K562 (cell line): Measurements from ENCODE around the gene BARHL2. TPM values are rescaled to one million over a fixed set of nuclear protein-coding genes. Genes with fewer than 3 reads are reported as not detected.
A peak's percentile ranks its signal among the peaks of the same experiment; 100 is the strongest.

Source experiments
- ATAC-seq: fragments of 200-7000 bp; cut with Tn5 transposase; 3 replicates; pipeline ENCODE4 v1.9.1; 2020; ENCODE audit warnings: moderate library complexity
- BruUV-seq: library from RNA; stranded (reverse); fragments of 400-500 nt; replicated peaks from 2 replicates; lab custom pipeline; 2021; lab: Mats Ljungman, UMichigan
- CTCF ChIA-PET: fragments of 300-600 bp; formaldehyde crosslinking; extraction: SDS; loops from one replicate; lab custom pipeline; 2021; ENCODE audit warnings: low intra/inter-chr PET ratio; lab: Yijun Ruan, JAX
- POLR2A ChIA-PET: fragments of 300-600, 350-650 bp; sonication (Branson Sonifier 250); formaldehyde crosslinking; extraction: SDS; loops from one replicate; lab custom pipeline; 2021; ENCODE audit warnings: antibody characterized with exemption, inconsistent platforms; lab: Yijun Ruan, JAX
- DNase-seq, 4 experiments: peaks; one replicate each; pipeline versions ENCODE4 v3.0.0 to v3.0.0-alpha.2; 2011 to 2018; ENCODE audit warnings: low spot score in 3 of 4, mixed read lengths in 3 of 4; ENCODE audit errors: extremely low read depth in 1 of 4
- FAIRE-seq: peaks from 2 replicates; lab custom pipeline; 2011; peaks lifted over from hg19 to GRCh38; lab: Jason Lieb, UNC
- H2AFZ ChIP-seq: 2 replicates; pipeline ENCODE4 v1.6.0; 2011; ENCODE audit warnings: low read depth, low read length, control low read depth, inconsistent platforms
- H3K27ac ChIP-seq: fragments of 200-600 bp; 3 replicates; pipeline ENCODE4 v1.8.0; 2011; ENCODE audit warnings: low read depth, mild to moderate bottlenecking, control low read depth, inconsistent platforms, low read length, moderate library complexity, mixed read lengths; ENCODE audit errors: extremely low read depth
- H3K27me3 ChIP-seq, 2 experiments: fragments of 300-600 bp in 1 of 2; 2 replicates in 1 of 2; 3 replicates in 1 of 2; pipeline versions ENCODE4 v1.6.0 to v1.8.0; 2011; ENCODE audit warnings: inconsistent platforms in 2 of 2, low read length in 2 of 2, mild to moderate bottlenecking in 1 of 2, mixed read lengths in 1 of 2, moderate library complexity in 1 of 2; ENCODE audit not compliant: control insufficient read depth in 2 of 2, insufficient read depth in 2 of 2
- H3K36me3 ChIP-seq: fragments of 300-600 bp; 3 replicates; pipeline ENCODE4 v1.8.0; 2011; ENCODE audit warnings: mild to moderate bottlenecking, low read length, inconsistent platforms; ENCODE audit not compliant: control insufficient read depth, insufficient read depth
- H3K4me1 ChIP-seq, 2 experiments: fragments of 200-600 bp in 1 of 2; replicated peaks in 1 of 2; 2 replicates in 1 of 2; 3 replicates in 1 of 2; pipeline versions ENCODE4 v1.5.1 to v1.8.0; 2011; ENCODE audit warnings: inconsistent platforms in 2 of 2, low read length in 2 of 2, mild to moderate bottlenecking in 1 of 2, mixed read lengths in 1 of 2, moderate library complexity in 1 of 2; ENCODE audit not compliant: control insufficient read depth in 2 of 2, insufficient read depth in 2 of 2
- H3K4me2 ChIP-seq: 2 replicates; pipeline ENCODE4 v1.6.1; 2011; ENCODE audit warnings: low read length, control low read depth, inconsistent platforms, mixed read lengths; ENCODE audit not compliant: insufficient read depth
- H3K4me3 ChIP-seq: fragments of 200-600 bp; sonication (generic), shearing (Covaris generic); 2 replicates; pipeline ENCODE4 v1.5.1; 2016; ENCODE audit warnings: control low read depth, inconsistent platforms
- H3K79me2 ChIP-seq: fragments of 200-600 bp; 3 replicates; pipeline ENCODE4 v1.8.0; 2011; ENCODE audit warnings: low read length, inconsistent platforms; ENCODE audit not compliant: control insufficient read depth, insufficient read depth
- H3K9ac ChIP-seq, 2 experiments: 2 replicates each; pipeline versions ENCODE4 v1.6.0 to v1.6.1; 2011; ENCODE audit warnings: low read depth in 2 of 2, low read length in 2 of 2, control low read depth in 1 of 2, inconsistent platforms in 1 of 2, mild to moderate bottlenecking in 1 of 2, mixed read lengths in 1 of 2; ENCODE audit not compliant: insufficient read depth in 1 of 2
- H3K9me1 ChIP-seq: one replicate; pipeline ENCODE4 v1.6.0; 2011; ENCODE audit warnings: inconsistent platforms, mild to moderate bottlenecking, low read length, moderate library complexity; ENCODE audit not compliant: control insufficient read depth, insufficient read depth
- H3K9me3 ChIP-seq: replicated peaks from 2 replicates; pipeline ENCODE4 v1.5.1; 2011; ENCODE audit warnings: low read depth, low read length, inconsistent platforms; ENCODE audit not compliant: control insufficient read depth, insufficient read depth
- H4K20me1 ChIP-seq: replicated peaks from 2 replicates; pipeline ENCODE4 v1.6.1; 2011; ENCODE audit warnings: low read length, inconsistent platforms, mixed read lengths; ENCODE audit not compliant: control insufficient read depth, insufficient read depth
- BCL6 ChIP-seq: fragments of 250-450 bp; sonication (Bioruptor Pico); IDR thresholded peaks from 2 replicates; pipeline ENCODE4 v1.4.0; 2020
- EHMT2 ChIP-seq: fragments of 450-650 bp; IDR thresholded peaks from 2 replicates; pipeline ENCODE4 v1.6.1; 2018; ENCODE audit warnings: antibody characterized with exemption
- HDAC8 ChIP-seq: fragments of 450-650 bp; IDR thresholded peaks from 2 replicates; pipeline ENCODE4 v1.6.1; 2016; ENCODE audit warnings: mild to moderate bottlenecking, missing genetic modification characterization, moderate library complexity, missing compliant biosample characterization
- MEIS2 ChIP-seq: fragments of 450-650 bp; IDR thresholded peaks from 2 replicates; pipeline ENCODE4 v1.6.1; 2014; ENCODE audit warnings: mild to moderate bottlenecking; ENCODE audit not compliant: partially characterized antibody
- NCOA2 ChIP-seq, 2 experiments: fragments of 450-650 bp; IDR thresholded peaks; 2 replicates each; pipeline ENCODE4 v1.6.1; 2018; ENCODE audit warnings: mild to moderate bottlenecking in 2 of 2, moderate library complexity in 1 of 2; ENCODE audit not compliant: partially characterized antibody in 2 of 2
- ZBTB1 ChIP-seq: sonication (generic); formaldehyde crosslinking; IDR thresholded peaks from 2 replicates; pipeline ENCODE4 v1.8.1; 2023; ENCODE audit warnings: missing genetic modification reagents, low read depth, mild to moderate bottlenecking, borderline replicate concordance
- WGBS: fragments of 100-300 bp; shearing (Covaris generic); methylation state at CpG from one replicate; pipeline ENCODE4 v1.1.6; 2016; ENCODE audit warnings: low coverage, mixed read lengths; ENCODE audit not compliant: insufficient coverage; ENCODE audit errors: missing lambda C conversion rate; 5-methylcytosine and 5-hydroxymethylcytosine counted together
- in situ Hi-C: fragments of 300-500 bp; cut with MboI; formaldehyde crosslinking; loops from 4 replicates; pipeline ENCODE4 v1.15.0; 2018; ENCODE audit warnings: inconsistent platforms, mixed read lengths
- intact Hi-C: fragments of 100-400 bp; cut with micrococcal nuclease; formaldehyde crosslinking; loops from 2 replicates; pipeline ENCODE4 v1.14.2; 2022
- polyA plus RNA-seq, 8 experiments: library from polyadenylated mRNA; depleted of rRNA in 4 of 8; stranded (reverse) in 5 of 8; unstranded in 3 of 8; fragments of >200 nt; fragmentation: Nextera tagmentation in 2 of 8; fragmentation: Illumina TruSeq in 1 of 8; extraction: Ambion mirVana in 2 of 8; extraction: Trizol in 1 of 8; gene quantifications; 2 replicates each; pipeline versions ENCODE4 v1.2.1 to v1.2.3, GENCODE V29; 2011 to 2014; ENCODE audit warnings: inconsistent platforms in 1 of 8, missing spikeins in 1 of 8
- total RNA-seq, 7 experiments: library from RNA; depleted of rRNA in 6 of 7; stranded (reverse); fragments of >200 nt in 6 of 7; fragmentation: Illumina TruSeq in 2 of 7; extraction: Trizol in 2 of 7; gene quantifications; 2 replicates each; pipeline versions ENCODE4 v1.2.1 to v1.2.3, GENCODE V29; 2011 to 2021; ENCODE audit warnings: low replicate concordance in 1 of 7
- TF ChIP-seq, protein P1 (sequence below): fragments of 250-450 bp; sonication (Bioruptor Pico); IDR thresholded peaks from 2 replicates; pipeline ENCODE4 v1.4.0; 2020
- TF ChIP-seq, protein P2 (sequence below): sonication (generic); formaldehyde crosslinking; IDR thresholded peaks from 2 replicates; pipeline ENCODE4 v1.8.1; 2023; ENCODE audit warnings: mild to moderate bottlenecking, missing genetic modification reagents
- TF ChIP-seq, protein P3 (sequence below): fragments of 450-650 bp; conservative IDR thresholded peaks from 2 replicates; pipeline ENCODE4 v1.6.1; 2016; ENCODE audit warnings: missing genetic modification characterization, low read depth, mild to moderate bottlenecking, control low read depth, missing compliant biosample characterization

The BARHL2 gene
- total and polyA plus RNA-seq, 9 of the 15 experiments (the other 6 are each of a cell fraction or from before 2014, with no cell fraction given), result 0.06 to 0.11 (median 0.09) TPM; not detected in 6

DNA sequence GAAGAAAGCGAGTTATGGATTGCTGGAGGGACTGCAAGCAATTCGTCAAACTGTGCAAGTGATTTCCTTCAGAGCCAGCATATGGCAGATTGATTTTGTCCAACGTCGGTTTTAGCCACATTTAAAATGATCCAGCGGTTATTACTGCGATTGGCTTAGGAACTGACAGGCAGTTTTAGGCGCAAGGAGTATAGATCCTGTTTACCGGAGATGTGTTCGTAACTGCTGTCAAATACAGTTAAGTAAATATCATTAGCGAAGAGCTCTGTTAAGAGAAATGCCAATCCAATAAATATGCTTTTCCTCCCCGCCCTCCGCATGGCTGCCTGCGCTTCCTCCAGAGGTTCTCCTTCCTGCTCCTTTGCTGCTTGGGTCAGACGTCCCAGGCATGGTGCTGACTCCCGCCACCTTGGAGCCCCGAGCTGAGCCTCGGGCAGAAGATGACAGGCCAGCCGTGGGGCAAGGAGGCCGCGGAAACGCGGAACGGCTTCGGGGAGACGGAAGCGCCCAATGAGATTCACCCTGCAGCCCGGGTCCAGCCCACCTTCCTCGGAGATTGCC, 9.4 kb upstream of the BARHL2 start (continued):
- TF ChIP-seq HDAC8 (tag) (no peak), MEIS2 (no peak), EHMT2 (no peak), BCL6 (no peak), ZBTB1 (no peak), NCOA2 (IDR thresholded peaks at IDR 0.05; ENCODE audit: partially characterized antibody in 2 of 2) (no peak)
- TF ChIP-seq, protein P1, sequence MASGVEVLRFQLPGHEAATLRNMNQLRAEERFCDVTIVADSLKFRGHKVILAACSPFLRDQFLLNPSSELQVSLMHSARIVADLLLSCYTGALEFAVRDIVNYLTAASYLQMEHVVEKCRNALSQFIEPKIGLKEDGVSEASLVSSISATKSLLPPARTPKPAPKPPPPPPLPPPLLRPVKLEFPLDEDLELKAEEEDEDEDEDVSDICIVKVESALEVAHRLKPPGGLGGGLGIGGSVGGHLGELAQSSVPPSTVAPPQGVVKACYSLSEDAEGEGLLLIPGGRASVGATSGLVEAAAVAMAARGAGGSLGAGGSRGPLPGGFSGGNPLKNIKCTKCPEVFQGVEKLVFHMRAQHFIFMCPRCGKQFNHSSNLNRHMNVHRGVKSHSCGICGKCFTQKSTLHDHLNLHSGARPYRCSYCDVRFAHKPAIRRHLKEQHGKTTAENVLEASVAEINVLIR, result no peak
- TF ChIP-seq, all 486 proteins: peak for 0

DNA sequence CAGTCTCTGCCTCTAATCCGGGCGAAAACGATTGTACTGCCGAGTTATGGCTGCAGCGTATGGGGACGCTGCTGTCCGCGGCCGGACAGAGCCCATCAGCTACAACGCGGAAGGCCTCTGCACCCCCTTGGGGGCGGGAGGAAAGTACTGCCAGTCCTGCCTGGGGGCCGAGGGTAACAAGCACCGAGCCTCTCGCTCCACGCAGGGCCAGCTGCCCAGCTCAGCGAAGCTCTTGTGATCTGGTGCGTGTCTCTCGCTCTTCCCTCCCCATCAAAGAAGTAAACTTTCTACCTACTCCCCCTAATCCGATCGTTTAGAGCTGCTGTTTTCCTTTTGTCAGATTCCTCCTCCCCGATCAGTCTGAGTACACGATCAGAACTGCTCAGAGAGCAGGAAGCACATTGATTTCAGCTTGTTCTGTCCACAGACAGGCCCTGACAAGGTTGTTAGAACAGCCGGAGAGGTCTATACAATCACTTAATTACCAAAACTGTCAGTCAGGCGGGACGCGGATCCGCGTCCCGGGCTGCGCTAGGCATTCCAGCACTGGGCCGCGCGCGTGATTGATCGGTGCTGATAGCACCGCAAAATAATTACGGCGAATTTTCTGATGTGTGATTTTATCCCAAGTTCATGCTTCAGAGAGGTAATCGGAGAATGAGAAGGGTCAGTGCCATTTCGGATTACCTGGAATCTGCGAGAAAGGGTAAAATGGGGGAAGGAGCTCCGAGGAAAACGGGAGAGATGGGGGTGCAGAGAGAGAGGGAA, 8.7 kb upstream of the BARHL2 start:
- no peak overlapping the region for H3K27ac ChIP-seq
- intact Hi-C loops, result no loop called here
- no peaks in the 10 kb centered on the region for H3K9me3 ChIP-seq
- no TSS peak for BruUV-seq
- peaks cover 6 to 17% of the 10 kb centered on the region in 2 experiments; a peak in 4 of 5 replicates for H3K4me1 ChIP-seq
- no peaks in the 10 kb centered on the region for H3K79me2 ChIP-seq
- no peaks in the 10 kb centered on the region; a peak in 1 of 5 replicates for H3K27me3 ChIP-seq
- H3K9me1 ChIP-seq, result no peaks in the 10 kb centered on the region
- POLR2A ChIA-PET, result interaction anchor here (1.1 to 1.2 kb wide), 2 partner anchors 10 to 11 kb away, joined by 3 to 4 read pairs; no protein-coding TSS in a partner anchor
- no peak for DNase-seq
- no peak for FAIRE-seq
- WGBS, result 68% methylated on average over 41 of the region's 44 CpGs
- CTCF ChIA-PET, result no interaction called here
- in situ Hi-C loops, result loop anchor here (10.0 kb wide), 2 partner anchors 239 to 439 kb away; no protein-coding TSS in a partner anchor
- no peak for ATAC-seq
- no peak overlapping the region for H3K4me2 ChIP-seq
- no peaks in the 10 kb centered on the region for H3K36me3 ChIP-seq
- H2AFZ ChIP-seq, result no peak overlapping the region
- H3K9ac ChIP-seq, result no peak overlapping the region
- no peak overlapping the region for H3K4me3 ChIP-seq
- H4K20me1 ChIP-seq, result no peaks in the 10 kb centered on the region
- TF ChIP-seq, protein P2, sequence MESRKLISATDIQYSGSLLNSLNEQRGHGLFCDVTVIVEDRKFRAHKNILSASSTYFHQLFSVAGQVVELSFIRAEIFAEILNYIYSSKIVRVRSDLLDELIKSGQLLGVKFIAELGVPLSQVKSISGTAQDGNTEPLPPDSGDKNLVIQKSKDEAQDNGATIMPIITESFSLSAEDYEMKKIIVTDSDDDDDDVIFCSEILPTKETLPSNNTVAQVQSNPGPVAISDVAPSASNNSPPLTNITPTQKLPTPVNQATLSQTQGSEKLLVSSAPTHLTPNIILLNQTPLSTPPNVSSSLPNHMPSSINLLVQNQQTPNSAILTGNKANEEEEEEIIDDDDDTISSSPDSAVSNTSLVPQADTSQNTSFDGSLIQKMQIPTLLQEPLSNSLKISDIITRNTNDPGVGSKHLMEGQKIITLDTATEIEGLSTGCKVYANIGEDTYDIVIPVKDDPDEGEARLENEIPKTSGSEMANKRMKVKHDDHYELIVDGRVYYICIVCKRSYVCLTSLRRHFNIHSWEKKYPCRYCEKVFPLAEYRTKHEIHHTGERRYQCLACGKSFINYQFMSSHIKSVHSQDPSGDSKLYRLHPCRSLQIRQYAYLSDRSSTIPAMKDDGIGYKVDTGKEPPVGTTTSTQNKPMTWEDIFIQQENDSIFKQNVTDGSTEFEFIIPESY (CRISPR knock-in tag), result 0 out of 2 replicates have a peak, but pooled peaks have one; percentile 20
- TF ChIP-seq, protein P3, sequence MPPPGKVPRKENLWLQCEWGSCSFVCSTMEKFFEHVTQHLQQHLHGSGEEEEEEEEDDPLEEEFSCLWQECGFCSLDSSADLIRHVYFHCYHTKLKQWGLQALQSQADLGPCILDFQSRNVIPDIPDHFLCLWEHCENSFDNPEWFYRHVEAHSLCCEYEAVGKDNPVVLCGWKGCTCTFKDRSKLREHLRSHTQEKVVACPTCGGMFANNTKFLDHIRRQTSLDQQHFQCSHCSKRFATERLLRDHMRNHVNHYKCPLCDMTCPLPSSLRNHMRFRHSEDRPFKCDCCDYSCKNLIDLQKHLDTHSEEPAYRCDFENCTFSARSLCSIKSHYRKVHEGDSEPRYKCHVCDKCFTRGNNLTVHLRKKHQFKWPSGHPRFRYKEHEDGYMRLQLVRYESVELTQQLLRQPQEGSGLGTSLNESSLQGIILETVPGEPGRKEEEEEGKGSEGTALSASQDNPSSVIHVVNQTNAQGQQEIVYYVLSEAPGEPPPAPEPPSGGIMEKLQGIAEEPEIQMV (tag), result no peak
